GM23248 (cell line): ENCODE results near the gene GNA15. TPM values are rescaled to one million over a fixed set of nuclear protein-coding genes. Genes with fewer than 3 reads are reported as not detected.

Experiments used
- DNase-seq: peaks from one replicate; pipeline ENCODE4 v3.0.0-alpha.2; 2015
- H2AFZ ChIP-seq: fragments of 200-600 bp; sonication (generic); 2 replicates; pipeline ENCODE4 v1.6.1; 2016; ENCODE audit warnings: antibody characterized with exemption
- H3F3A ChIP-seq: fragments of 200-600 bp; sonication (generic); 2 replicates; pipeline ENCODE4 v1.6.1; 2016; ENCODE audit warnings: mild to moderate bottlenecking, antibody characterized with exemption, mixed run types; ENCODE audit not compliant: insufficient read depth
- H3K27ac ChIP-seq: fragments of 200-600 bp; sonication (generic); 2 replicates; pipeline ENCODE4 v1.5.1; 2016; ENCODE audit warnings: mild to moderate bottlenecking
- H3K27me3 ChIP-seq: fragments of 200-600 bp; sonication (generic); replicated peaks from 2 replicates; pipeline ENCODE4 v1.6.1; 2016; ENCODE audit warnings: mild to moderate bottlenecking; ENCODE audit not compliant: insufficient read depth
- H3K36me3 ChIP-seq: fragments of 200-600 bp; sonication (generic); 2 replicates; pipeline ENCODE4 v1.6.1; 2016; ENCODE audit warnings: low read depth, mild to moderate bottlenecking
- H3K4me1 ChIP-seq: fragments of 200-600 bp; sonication (generic); 2 replicates; pipeline ENCODE4 v1.6.1; 2016; ENCODE audit warnings: mild to moderate bottlenecking; ENCODE audit not compliant: insufficient read depth
- H3K4me2 ChIP-seq: fragments of 200-600 bp; sonication (generic); one replicate; pipeline ENCODE4 v1.6.1; 2016; ENCODE audit warnings: mild to moderate bottlenecking; ENCODE audit not compliant: unreplicated experiment
- H3K4me3 ChIP-seq: fragments of 200-600 bp; sonication (generic); 2 replicates; pipeline ENCODE4 v1.5.1; 2016; ENCODE audit warnings: mild to moderate bottlenecking
- H3K79me2 ChIP-seq: fragments of 200-600 bp; sonication (generic); 2 replicates; pipeline ENCODE4 v1.6.1; 2016; ENCODE audit warnings: mild to moderate bottlenecking; ENCODE audit not compliant: insufficient read depth
- H3K9ac ChIP-seq: fragments of 200-600 bp; sonication (generic); 2 replicates; pipeline ENCODE4 v1.6.1; 2016; ENCODE audit warnings: mild to moderate bottlenecking
- H3K9me2 ChIP-seq: fragments of 200-600 bp; sonication (generic); 2 replicates; pipeline ENCODE4 v1.6.1; 2016; ENCODE audit warnings: mixed run types, mild to moderate bottlenecking, moderate library complexity; ENCODE audit not compliant: insufficient read depth
- H3K9me3 ChIP-seq: fragments of 200-600 bp; sonication (generic); one replicate; pipeline ENCODE4 v1.6.1; 2017; ENCODE audit warnings: low read depth
- H4K20me1 ChIP-seq: fragments of 200-600 bp; sonication (generic); 2 replicates; pipeline ENCODE4 v1.6.0; 2016; ENCODE audit not compliant: insufficient read depth
- EZH2 ChIP-seq: fragments of 200-600 bp; sonication (generic); IDR thresholded peaks from 2 replicates; pipeline ENCODE4 v1.6.1; 2018; ENCODE audit warnings: antibody characterized with exemption, mild to moderate bottlenecking; ENCODE audit not compliant: insufficient read depth, poor library complexity, severe bottlenecking
- EZH2phosphoT487 ChIP-seq: fragments of 200-600 bp; sonication (generic); IDR thresholded peaks from 2 replicates; pipeline ENCODE4 v1.6.1; 2018; ENCODE audit warnings: antibody characterized with exemption, moderate library complexity, mild to moderate bottlenecking, low read depth; ENCODE audit not compliant: insufficient read depth
- WGBS, 2 experiments: methylation state at CpG; one replicate each; pipeline ENCODE4 v1.1.6; 2015 to 2017; ENCODE audit warnings: low lambda C conversion rate in 2 of 2, low coverage in 1 of 2; ENCODE audit errors: missing lambda C conversion rate in 2 of 2; 5-methylcytosine and 5-hydroxymethylcytosine counted together
- in situ Hi-C: fragments of 300-500 bp; cut with MboI; formaldehyde crosslinking; loops from 2 replicates; pipeline ENCODE4 v1.15.0; 2020
- polyA plus RNA-seq: library from polyadenylated mRNA; unstranded; fragments of >200 nt; fragmentation: Nextera tagmentation; extraction: Ambion mirVana; gene quantifications from 2 replicates; pipeline ENCODE4 v1.2.1, GENCODE V29; 2016
- total RNA-seq: library from RNA; depleted of rRNA; stranded (reverse); fragments of >200 nt; shearing (Covaris generic); gene quantifications from 2 replicates; pipeline ENCODE4 v1.2.3, GENCODE V29; 2014

GNA15 gene
- total and polyA plus RNA-seq, 2 experiments from 2014 or later: not detected

- DNase-seq: no peak
- no peaks in the 10 kb centered on the region for H3K9me2 ChIP-seq
- H3K79me2 ChIP-seq: peaks cover 45% of the 10 kb centered on the region
- TF ChIP-seq EZH2phosphoT487 (no peak), EZH2 (no peak)
- in situ Hi-C loops: no loop called here
- H4K20me1 ChIP-seq: no peaks in the 10 kb centered on the region
- H3K27ac ChIP-seq: no peak overlapping the region
- 85 to 86% methylated on average over 17 to 18 of the region's 24 CpGs for WGBS, 2 experiments
- H3K9ac ChIP-seq: no peak overlapping the region
- no peak overlapping the region for H3K4me2 ChIP-seq
- no peaks in the 10 kb centered on the region; the same call in 1 of the 2 replicates for H3K36me3 ChIP-seq
- no peaks in the 10 kb centered on the region for H3F3A ChIP-seq
- H3K4me1 ChIP-seq: no peaks in the 10 kb centered on the region
- no peaks in the 10 kb centered on the region for H3K27me3 ChIP-seq
- H2AFZ ChIP-seq: no peak overlapping the region
- no peaks in the 10 kb centered on the region for H3K9me3 ChIP-seq
- H3K4me3 ChIP-seq: no peak overlapping the region
Measured at GRCh38 chr19:3115916-3116602, 19.8 kb upstream of the GNA15 start.

GRCh38 chr19:3116621-3117020, 19.2 kb upstream of the GNA15 start:
- Histone ChIP-seq H3K27ac (no peak overlapping the region), H2AFZ (no peak overlapping the region), H3K4me2 (no peak overlapping the region), H3F3A (no peaks in the 10 kb centered on the region), H3K4me3 (no peak overlapping the region), H3K9ac (no peak overlapping the region), H3K4me1 (no peaks in the 10 kb centered on the region), H3K36me3 (no peaks in the 10 kb centered on the region; the same call in 1 of the 2 replicates), H3K9me3 (no peaks in the 10 kb centered on the region), H4K20me1 (no peaks in the 10 kb centered on the region), H3K9me2 (no peaks in the 10 kb centered on the region), H3K27me3 (no peaks in the 10 kb centered on the region), H3K79me2 (peaks cover 39% of the 10 kb centered on the region)
- WGBS, 2 experiments: 66 to 74% methylated on average over 17 to 20 of the region's 21 CpGs
- TF ChIP-seq EZH2: no peak
- TF ChIP-seq EZH2phosphoT487: no peak
- in situ Hi-C loops: no loop called here
- DNase-seq: no peak

- H3K4me3 ChIP-seq: no peak overlapping the region
- peaks cover 28% of the 10 kb centered on the region for H3K79me2 ChIP-seq
- no peak for TF ChIP-seq EZH2phosphoT487
- TF ChIP-seq EZH2: no peak
- no peak for DNase-seq
- in situ Hi-C loops: no loop called here
- H3F3A ChIP-seq: no peaks in the 10 kb centered on the region
- WGBS, 2 experiments: 97 to 98% methylated on average over 14 to 20 of the region's 20 CpGs
- no peaks in the 10 kb centered on the region for H3K9me2 ChIP-seq
- H3K27ac ChIP-seq: no peak overlapping the region
- H4K20me1 ChIP-seq: no peaks in the 10 kb centered on the region
- H3K27me3 ChIP-seq: no peaks in the 10 kb centered on the region
- no peaks in the 10 kb centered on the region for H3K4me1 ChIP-seq
- H2AFZ ChIP-seq: no peak overlapping the region
- H3K9ac ChIP-seq: no peak overlapping the region
- H3K4me2 ChIP-seq: no peak overlapping the region
- H3K9me3 ChIP-seq: no peaks in the 10 kb centered on the region
- H3K36me3 ChIP-seq: no peaks in the 10 kb centered on the region; the same call in 1 of the 2 replicates
Measured at GRCh38 chr19:3117716-3118115, 18.1 kb upstream of the GNA15 start.

GRCh38 chr19:3118232-3119070, 17.4 kb upstream of the GNA15 start:
- no peak for DNase-seq
- 90 to 94% methylated on average over 42 of the region's 42 CpGs for WGBS, 2 experiments
- H3K9me3 ChIP-seq: no peaks in the 10 kb centered on the region

More at GRCh38 chr19:3118232-3119070, 17.4 kb upstream of the GNA15 start:
- in situ Hi-C loops: no loop called here
- Histone ChIP-seq H3K27me3 (no peaks in the 10 kb centered on the region), H3K4me2 (no peak overlapping the region), H3K9me2 (no peaks in the 10 kb centered on the region), H3F3A (no peaks in the 10 kb centered on the region), H3K27ac (no peak overlapping the region), H4K20me1 (no peaks in the 10 kb centered on the region), H3K4me3 (no peak overlapping the region), H3K9ac (no peak overlapping the region), H2AFZ (no peak overlapping the region), H3K36me3 (no peaks in the 10 kb centered on the region; the same call in 1 of the 2 replicates), H3K79me2 (peaks cover 21% of the 10 kb centered on the region), H3K4me1 (no peaks in the 10 kb centered on the region)
- TF ChIP-seq EZH2phosphoT487: no peak
- TF ChIP-seq EZH2: no peak
